K562 (cell line): ENCODE data around the gene RSPH1. TPM values are rescaled to one million over a fixed set of nuclear protein-coding genes. Genes with fewer than 3 reads are reported as not detected.

Source experiments
- CC2D1A ChIP-seq: fragments of 450-650 bp; IDR thresholded peaks from 2 replicates; pipeline ENCODE4 v1.6.1; 2017; ENCODE audit warnings: mild to moderate bottlenecking
- CREBBP ChIP-seq: IDR thresholded peaks from one replicate; pipeline ENCODE4 v1.6.1; 2012; ENCODE audit warnings: low read depth, mild to moderate bottlenecking, control low read depth, inconsistent platforms, low read length
- EHMT2 ChIP-seq: fragments of 450-650 bp; IDR thresholded peaks from 2 replicates; pipeline ENCODE4 v1.6.1; 2018; ENCODE audit warnings: antibody characterized with exemption
- GABPB1 ChIP-seq: sonication (generic); formaldehyde crosslinking; IDR thresholded peaks from 2 replicates; pipeline ENCODE4 v1.8.0; 2022; ENCODE audit warnings: mild to moderate bottlenecking, missing genetic modification reagents
- KLF13 ChIP-seq: fragments of 450-650 bp; IDR thresholded peaks from 2 replicates; pipeline ENCODE4 v1.6.1; 2016; ENCODE audit warnings: missing genetic modification characterization, low read depth, mild to moderate bottlenecking, missing compliant biosample characterization, moderate library complexity, borderline replicate concordance
- MAFF ChIP-seq: IDR thresholded peaks from 2 replicates; pipeline ENCODE4 v1.6.1; 2012; ENCODE audit warnings: low read length, improper control_type of control experiment
- MAFG ChIP-seq: fragments of 450-650 bp; conservative IDR thresholded peaks from 2 replicates; pipeline ENCODE4 v1.6.1; 2016; ENCODE audit warnings: missing genetic modification characterization, missing compliant biosample characterization
- MTA3 ChIP-seq: fragments of 450-650 bp; formaldehyde crosslinking; IDR thresholded peaks from 2 replicates; pipeline ENCODE4 v1.6.1; 2017; ENCODE audit warnings: mild to moderate bottlenecking, borderline replicate concordance
- NFIC ChIP-seq: fragments of 450-650 bp; IDR thresholded peaks from 2 replicates; pipeline ENCODE4 v1.6.1; 2017; ENCODE audit warnings: mild to moderate bottlenecking, inconsistent platforms
- polyA plus RNA-seq, 8 experiments: library from polyadenylated mRNA; depleted of rRNA in 4 of 8; stranded (reverse) in 5 of 8; unstranded in 3 of 8; fragments of >200 nt; fragmentation: Nextera tagmentation in 2 of 8; fragmentation: Illumina TruSeq in 1 of 8; extraction: Ambion mirVana in 2 of 8; extraction: Trizol in 1 of 8; gene quantifications; 2 replicates each; pipeline versions ENCODE4 v1.2.1 to v1.2.3, GENCODE V29; 2011 to 2014; ENCODE audit warnings: inconsistent platforms in 1 of 8, missing spikeins in 1 of 8
- total RNA-seq, 7 experiments: library from RNA; depleted of rRNA in 6 of 7; stranded (reverse); fragments of >200 nt in 6 of 7; fragmentation: Illumina TruSeq in 2 of 7; extraction: Trizol in 2 of 7; gene quantifications; 2 replicates each; pipeline versions ENCODE4 v1.2.1 to v1.2.3, GENCODE V29; 2011 to 2021; ENCODE audit warnings: low replicate concordance in 1 of 7
- TF ChIP-seq, protein P1 (sequence below), 3 experiments: IDR thresholded peaks in 2 of 3; conservative IDR thresholded peaks in 1 of 3; 2 replicates each; pipeline ENCODE4 v1.5.1; 2011 to 2012; ENCODE audit warnings: low read length in 3 of 3, mild to moderate bottlenecking in 3 of 3, control low read depth in 2 of 3, improper control_type of control experiment in 1 of 3, inconsistent platforms in 1 of 3, low read depth in 1 of 3, mixed read lengths in 1 of 3, moderate library complexity in 1 of 3; ENCODE audit not compliant: insufficient read depth in 2 of 3
- TF ChIP-seq, protein P2 (sequence below): fragments of 450-650 bp; formaldehyde crosslinking; IDR thresholded peaks from 2 replicates; pipeline ENCODE4 v1.4.0; 2020; ENCODE audit warnings: mild to moderate bottlenecking, moderate library complexity
- TF ChIP-seq, protein P3 (sequence below): sonication (generic); formaldehyde crosslinking; IDR thresholded peaks from 2 replicates; pipeline ENCODE4 v1.8.1; 2023; ENCODE audit warnings: mild to moderate bottlenecking, missing genetic modification reagents
- TF ChIP-seq, protein P4 (sequence below): sonication (generic); formaldehyde crosslinking; IDR thresholded peaks from 2 replicates; pipeline ENCODE4 v1.8.1; 2023; ENCODE audit warnings: mild to moderate bottlenecking, missing genetic modification reagents

RSPH1 gene
- total and polyA plus RNA-seq, 9 of the 15 experiments (the other 6 are each of a cell fraction or from before 2014, with no cell fraction given) = 0.17 TPM; not detected in 8

DNA sequence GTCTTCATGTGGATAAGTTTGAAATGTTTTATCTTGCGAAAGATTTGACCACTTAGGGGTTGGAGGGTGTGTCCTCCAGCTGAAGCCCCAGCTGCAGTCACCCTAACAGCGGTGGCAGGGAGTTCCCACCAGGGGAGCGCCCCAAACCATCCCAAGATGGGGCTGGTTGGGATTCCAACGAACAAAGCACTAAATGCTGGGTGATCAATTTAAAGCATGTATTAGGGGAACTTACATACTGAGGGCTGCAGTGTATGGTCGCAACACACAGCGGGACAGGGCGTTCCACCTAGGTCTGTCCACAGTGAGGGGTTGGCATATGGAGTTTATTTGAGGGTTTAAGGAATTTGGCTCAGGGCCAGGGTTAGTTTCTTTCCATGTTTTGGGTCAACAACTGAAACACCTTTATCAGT lies 43.9 kb upstream of the RSPH1 start (continued):
- TF ChIP-seq MTA3 = peak; percentile 39; the same call in 1 of the 2 replicates
- TF ChIP-seq, protein P1, sequence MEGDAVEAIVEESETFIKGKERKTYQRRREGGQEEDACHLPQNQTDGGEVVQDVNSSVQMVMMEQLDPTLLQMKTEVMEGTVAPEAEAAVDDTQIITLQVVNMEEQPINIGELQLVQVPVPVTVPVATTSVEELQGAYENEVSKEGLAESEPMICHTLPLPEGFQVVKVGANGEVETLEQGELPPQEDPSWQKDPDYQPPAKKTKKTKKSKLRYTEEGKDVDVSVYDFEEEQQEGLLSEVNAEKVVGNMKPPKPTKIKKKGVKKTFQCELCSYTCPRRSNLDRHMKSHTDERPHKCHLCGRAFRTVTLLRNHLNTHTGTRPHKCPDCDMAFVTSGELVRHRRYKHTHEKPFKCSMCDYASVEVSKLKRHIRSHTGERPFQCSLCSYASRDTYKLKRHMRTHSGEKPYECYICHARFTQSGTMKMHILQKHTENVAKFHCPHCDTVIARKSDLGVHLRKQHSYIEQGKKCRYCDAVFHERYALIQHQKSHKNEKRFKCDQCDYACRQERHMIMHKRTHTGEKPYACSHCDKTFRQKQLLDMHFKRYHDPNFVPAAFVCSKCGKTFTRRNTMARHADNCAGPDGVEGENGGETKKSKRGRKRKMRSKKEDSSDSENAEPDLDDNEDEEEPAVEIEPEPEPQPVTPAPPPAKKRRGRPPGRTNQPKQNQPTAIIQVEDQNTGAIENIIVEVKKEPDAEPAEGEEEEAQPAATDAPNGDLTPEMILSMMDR (IDR thresholded peaks at IDR 0.05 in 2 of 3, conservative IDR thresholded peaks at IDR 0.05 in 1 of 3; ENCODE audit: insufficient read depth in 2 of 3, low read depth in 1 of 3, low read length in 3 of 3) = peak; percentile 79 to 96 (median 87)
- TF ChIP-seq EHMT2 = peak; percentile 19; the same call in 1 of the 2 replicates
- TF ChIP-seq, protein P2, sequence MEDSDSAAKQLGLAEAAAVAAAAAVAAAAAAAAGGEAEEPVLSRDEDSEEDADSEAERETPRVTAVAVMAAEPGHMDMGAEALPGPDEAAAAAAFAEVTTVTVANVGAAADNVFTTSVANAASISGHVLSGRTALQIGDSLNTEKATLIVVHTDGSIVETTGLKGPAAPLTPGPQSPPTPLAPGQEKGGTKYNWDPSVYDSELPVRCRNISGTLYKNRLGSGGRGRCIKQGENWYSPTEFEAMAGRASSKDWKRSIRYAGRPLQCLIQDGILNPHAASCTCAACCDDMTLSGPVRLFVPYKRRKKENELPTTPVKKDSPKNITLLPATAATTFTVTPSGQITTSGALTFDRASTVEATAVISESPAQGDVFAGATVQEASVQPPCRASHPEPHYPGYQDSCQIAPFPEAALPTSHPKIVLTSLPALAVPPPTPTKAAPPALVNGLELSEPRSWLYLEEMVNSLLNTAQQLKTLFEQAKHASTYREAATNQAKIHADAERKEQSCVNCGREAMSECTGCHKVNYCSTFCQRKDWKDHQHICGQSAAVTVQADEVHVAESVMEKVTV (CRISPR knock-in tag) = peak; percentile 80
- TF ChIP-seq KLF13 (tag) = peak; percentile 75
- TF ChIP-seq GABPB1 (CRISPR knock-in tag) = 0 out of 2 replicates have a peak, but pooled peaks have one; percentile 39
- TF ChIP-seq MAFG (tag) = peak; percentile 93
- TF ChIP-seq, protein P3, sequence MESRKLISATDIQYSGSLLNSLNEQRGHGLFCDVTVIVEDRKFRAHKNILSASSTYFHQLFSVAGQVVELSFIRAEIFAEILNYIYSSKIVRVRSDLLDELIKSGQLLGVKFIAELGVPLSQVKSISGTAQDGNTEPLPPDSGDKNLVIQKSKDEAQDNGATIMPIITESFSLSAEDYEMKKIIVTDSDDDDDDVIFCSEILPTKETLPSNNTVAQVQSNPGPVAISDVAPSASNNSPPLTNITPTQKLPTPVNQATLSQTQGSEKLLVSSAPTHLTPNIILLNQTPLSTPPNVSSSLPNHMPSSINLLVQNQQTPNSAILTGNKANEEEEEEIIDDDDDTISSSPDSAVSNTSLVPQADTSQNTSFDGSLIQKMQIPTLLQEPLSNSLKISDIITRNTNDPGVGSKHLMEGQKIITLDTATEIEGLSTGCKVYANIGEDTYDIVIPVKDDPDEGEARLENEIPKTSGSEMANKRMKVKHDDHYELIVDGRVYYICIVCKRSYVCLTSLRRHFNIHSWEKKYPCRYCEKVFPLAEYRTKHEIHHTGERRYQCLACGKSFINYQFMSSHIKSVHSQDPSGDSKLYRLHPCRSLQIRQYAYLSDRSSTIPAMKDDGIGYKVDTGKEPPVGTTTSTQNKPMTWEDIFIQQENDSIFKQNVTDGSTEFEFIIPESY (CRISPR knock-in tag) = no peak
- peak; percentile 74 for TF ChIP-seq MAFF
- no peak for TF ChIP-seq CREBBP
- peak; percentile 99 for TF ChIP-seq NFIC
- TF ChIP-seq CC2D1A = peak; percentile 84
- TF ChIP-seq, protein P4, sequence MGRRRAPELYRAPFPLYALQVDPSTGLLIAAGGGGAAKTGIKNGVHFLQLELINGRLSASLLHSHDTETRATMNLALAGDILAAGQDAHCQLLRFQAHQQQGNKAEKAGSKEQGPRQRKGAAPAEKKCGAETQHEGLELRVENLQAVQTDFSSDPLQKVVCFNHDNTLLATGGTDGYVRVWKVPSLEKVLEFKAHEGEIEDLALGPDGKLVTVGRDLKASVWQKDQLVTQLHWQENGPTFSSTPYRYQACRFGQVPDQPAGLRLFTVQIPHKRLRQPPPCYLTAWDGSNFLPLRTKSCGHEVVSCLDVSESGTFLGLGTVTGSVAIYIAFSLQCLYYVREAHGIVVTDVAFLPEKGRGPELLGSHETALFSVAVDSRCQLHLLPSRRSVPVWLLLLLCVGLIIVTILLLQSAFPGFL (CRISPR knock-in tag) = 0 out of 2 replicates have a peak, but pooled peaks have one; percentile 51
